GM12801 (cell line): Measurements from ENCODE around the gene CEACAM3.

Source experiments
- CTCF ChIP-seq: IDR thresholded peaks from one replicate; pipeline ENCODE4 v1.5.1; 2011; ENCODE audit warnings: control low read depth; ENCODE audit not compliant: insufficient read length; ENCODE audit errors: extremely low read depth

Gene CEACAM3

DNA sequence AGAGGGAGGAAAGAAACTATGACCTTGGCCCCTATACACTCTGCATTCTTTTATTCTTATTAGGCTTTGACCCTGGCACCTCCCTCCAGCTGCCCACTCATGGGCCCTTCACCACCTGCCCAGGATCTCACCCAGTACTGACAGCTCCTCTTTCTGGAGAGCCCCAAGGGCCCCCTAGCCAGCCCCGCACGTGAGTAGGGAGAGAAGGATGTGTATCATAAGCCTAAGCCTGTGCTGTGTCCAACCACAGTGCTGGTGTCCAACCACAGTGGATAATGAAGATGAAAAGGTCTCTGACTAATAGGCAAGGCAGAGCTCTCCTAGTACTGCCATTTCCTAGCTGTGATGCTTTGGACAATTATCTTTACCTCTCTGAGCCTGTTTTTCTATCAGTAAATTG lies 52.7 kb downstream of the CEACAM3 start:
- no peak for TF ChIP-seq CTCF

- TF ChIP-seq CTCF = no peak
These were observed 54.0 kb downstream of the CEACAM3 start for GRCh38 chr19:41850381-41850780.

GRCh38 chr19:41851456-41851855 lies 55.1 kb downstream of the CEACAM3 start:
- TF ChIP-seq CTCF = no peak

GRCh38 chr19:41853344-41853743 lies 57.0 kb downstream of the CEACAM3 start:
- no peak for TF ChIP-seq CTCF

- TF ChIP-seq CTCF = no peak
These were observed 57.4 kb downstream of the CEACAM3 start for GRCh38 chr19:41853768-41854167.

DNA sequence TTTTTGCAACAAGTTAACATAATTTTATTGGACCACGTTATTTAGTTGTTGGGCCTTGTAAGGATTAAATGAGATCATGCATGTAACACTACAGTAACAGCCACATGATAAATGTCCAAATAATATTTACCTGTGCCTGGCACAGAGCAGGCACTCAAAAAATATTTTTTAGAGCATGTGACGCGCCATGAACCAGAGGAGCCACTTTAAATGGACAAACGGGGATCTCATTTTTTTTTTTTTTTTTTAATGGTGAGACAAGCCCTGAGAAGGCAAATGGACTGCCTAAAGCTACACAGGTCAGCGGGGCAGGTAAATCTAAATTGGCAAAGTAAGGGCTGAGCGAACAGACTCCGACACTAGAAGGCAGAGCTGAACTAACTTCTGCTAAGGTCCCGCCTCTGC lies 62.8 kb downstream of the CEACAM3 start:
- no peak for TF ChIP-seq CTCF

DNA sequence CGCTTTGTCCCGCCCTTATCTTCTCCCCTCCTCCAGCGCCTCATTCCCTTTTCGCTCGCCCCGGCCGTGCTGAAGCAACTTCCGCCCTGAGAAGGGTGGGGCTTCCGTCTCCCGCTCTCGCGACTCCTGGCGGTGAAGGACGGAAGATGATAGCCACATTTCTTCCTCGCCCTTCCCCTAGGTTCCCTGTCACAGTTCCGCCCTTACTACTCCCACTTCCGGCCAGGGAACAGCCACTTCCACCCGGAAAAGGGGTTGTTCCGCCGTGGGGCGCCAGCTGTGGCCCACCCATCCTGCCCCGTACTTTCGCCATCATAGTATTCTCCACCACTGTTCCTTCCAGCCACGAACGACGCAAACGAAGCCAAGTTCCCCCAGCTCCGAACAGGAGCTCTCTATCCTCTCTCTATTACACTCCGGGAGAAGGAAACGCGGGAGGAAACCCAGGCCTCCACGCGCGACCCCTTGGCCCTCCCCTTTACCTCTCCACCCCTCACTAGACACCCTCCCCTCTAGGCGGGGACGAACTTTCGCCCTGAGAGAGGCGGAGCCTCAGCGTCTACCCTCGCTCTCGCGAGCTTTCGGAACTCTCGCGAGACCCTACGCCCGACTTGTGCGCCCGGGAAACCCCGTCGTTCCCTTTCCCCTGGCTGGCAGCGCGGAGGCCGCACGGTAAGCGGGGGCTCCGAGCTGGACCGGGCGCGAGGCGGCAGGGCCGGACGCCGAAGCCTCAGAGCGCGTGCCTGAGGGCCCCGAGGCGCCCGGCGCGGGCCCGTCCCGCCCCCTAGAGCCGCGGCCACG lies 63.4 kb downstream of the CEACAM3 start, which contains the start of gene RPS19:
Gene RPS19 (plus strand): TSS at position 638 of the 801 bp plus-strand sequence. CDS start 520 bp downstream, outside the sequence.
- no peak for TF ChIP-seq CTCF
